Fibroblast of lung (primary cell): ENCODE results near the gene STPG4.

ENCODE experiments used
- CTCF ChIP-seq, 2 donors: IDR thresholded peaks in 1 of 2; conservative IDR thresholded peaks in 1 of 2; 1 replicate in 1 of 2; 2 replicates in 1 of 2; pipeline ENCODE4 v1.5.1; 2011 to 2012; ENCODE audit warnings: low read length in 2 of 2, control low read depth in 1 of 2, inconsistent platforms in 1 of 2, low read depth in 1 of 2, mild to moderate bottlenecking in 1 of 2
- EZH2 ChIP-seq: IDR thresholded peaks from 2 replicates; pipeline ENCODE4 v1.5.1; 2012; ENCODE audit warnings: low read length, control low read depth, mild to moderate bottlenecking; ENCODE audit errors: missing control alignments

- TF ChIP-seq CTCF (conservative IDR thresholded peaks at IDR 0.05 in 1 of 2, IDR thresholded peaks at IDR 0.05 in 1 of 2; ENCODE audit: low read depth in 1 of 2, low read length in 2 of 2) (no peak), EZH2 (no peak)
These were observed 26.1 kb upstream of the STPG4 start for GRCh38 chr2:47181176-47181575.
